Trophoblast cell (in vitro differentiated cells and primary cell): ENCODE results near the gene TFRC.
"Not testable (repeated sequence)": the region's sequence is repeated elsewhere in the genome, so short reads cannot be mapped to it uniquely, and the experiment has no call there.

Experiments used
- DNase-seq, 2 donors: peaks; one replicate each; pipeline ENCODE4 v3.0.0-alpha.2; 2016
- H2AFZ ChIP-seq: 2 replicates; pipeline ENCODE4 v1.6.1; 2013; ENCODE audit warnings: low read length, moderate library complexity, mild to moderate bottlenecking; ENCODE audit not compliant: insufficient read depth, poor library complexity
- H2AK5ac ChIP-seq: 2 replicates; pipeline ENCODE4 v1.6.1; 2013; ENCODE audit warnings: mild to moderate bottlenecking, low read length
- H2BK120ac ChIP-seq: 2 replicates; pipeline ENCODE4 v1.6.1; 2013; ENCODE audit warnings: low read length, mild to moderate bottlenecking, moderate library complexity; ENCODE audit not compliant: insufficient read depth, poor library complexity
- H2BK12ac ChIP-seq: 2 replicates; pipeline ENCODE4 v1.6.1; 2013; ENCODE audit warnings: mild to moderate bottlenecking, low read length, moderate library complexity
- H2BK5ac ChIP-seq: 2 replicates; pipeline ENCODE4 v1.6.1; 2013; ENCODE audit warnings: low read length, low read depth, moderate library complexity, mild to moderate bottlenecking; ENCODE audit not compliant: poor library complexity
- H3K14ac ChIP-seq: 2 replicates; pipeline ENCODE4 v1.6.1; 2013; ENCODE audit warnings: mild to moderate bottlenecking, low read length
- H3K18ac ChIP-seq: 2 replicates; pipeline ENCODE4 v1.6.1; 2013; ENCODE audit warnings: mild to moderate bottlenecking, low read length
- H3K23ac ChIP-seq: 2 replicates; pipeline ENCODE4 v1.6.1; 2013; ENCODE audit warnings: low read length
- H3K27ac ChIP-seq: 2 replicates; pipeline ENCODE4 v1.5.1; 2013; ENCODE audit warnings: low read depth, mild to moderate bottlenecking, inconsistent platforms, low read length, moderate library complexity
- H3K27me3 ChIP-seq: 2 replicates; pipeline ENCODE4 v1.6.1; 2013; ENCODE audit warnings: inconsistent platforms, mild to moderate bottlenecking, low read length, moderate library complexity; ENCODE audit not compliant: insufficient read depth
- H3K36me3 ChIP-seq, 2 experiments: 1 replicate in 1 of 2; 2 replicates in 1 of 2; pipeline ENCODE4 v1.6.1; 2013; ENCODE audit warnings: low read length in 2 of 2, mild to moderate bottlenecking in 2 of 2, moderate library complexity in 1 of 2; ENCODE audit not compliant: insufficient read depth in 2 of 2, control insufficient read depth in 1 of 2
- H3K4ac ChIP-seq: 2 replicates; pipeline ENCODE4 v1.6.1; 2013; ENCODE audit warnings: low read depth, mild to moderate bottlenecking, low read length, moderate library complexity
- H3K4me1 ChIP-seq, 2 experiments: 1 replicate in 1 of 2; 2 replicates in 1 of 2; pipeline ENCODE4 v1.6.1; 2013; ENCODE audit warnings: low read length in 2 of 2, mild to moderate bottlenecking in 2 of 2, moderate library complexity in 1 of 2; ENCODE audit not compliant: insufficient read depth in 2 of 2, control insufficient read depth in 1 of 2
- H3K4me2 ChIP-seq: 2 replicates; pipeline ENCODE4 v1.6.1; 2013; ENCODE audit warnings: inconsistent platforms, mild to moderate bottlenecking, low read length, moderate library complexity
- H3K4me3 ChIP-seq: 2 replicates; pipeline ENCODE4 v1.5.1; 2013; ENCODE audit warnings: mild to moderate bottlenecking, low read depth, low read length, inconsistent platforms
- H3K79me1 ChIP-seq: one replicate; pipeline ENCODE4 v1.6.1; 2013; ENCODE audit warnings: low read length
- H3K79me2 ChIP-seq: 2 replicates; pipeline ENCODE4 v1.6.1; 2013; ENCODE audit warnings: low read length, mild to moderate bottlenecking; ENCODE audit not compliant: control insufficient read depth, insufficient read depth, poor library complexity
- H3K9ac ChIP-seq: 2 replicates; pipeline ENCODE4 v1.6.1; 2013; ENCODE audit warnings: mild to moderate bottlenecking, low read length
- H3K9me3 ChIP-seq: 2 replicates; pipeline ENCODE4 v1.6.1; 2013; ENCODE audit warnings: low read depth, mild to moderate bottlenecking, control low read depth, inconsistent platforms, low read length; ENCODE audit not compliant: insufficient read depth
- H4K12ac ChIP-seq: 2 replicates; pipeline ENCODE4 v1.6.1; 2013; ENCODE audit warnings: low read depth, mild to moderate bottlenecking, low read length, moderate library complexity
- H4K8ac ChIP-seq: 2 replicates; pipeline ENCODE4 v1.6.1; 2013; ENCODE audit warnings: low read depth, mild to moderate bottlenecking, low read length, moderate library complexity
- H4K91ac ChIP-seq: one replicate; pipeline ENCODE4 v1.6.1; 2013; ENCODE audit warnings: low read depth, mild to moderate bottlenecking, low read length, moderate library complexity
- WGBS: extraction: QIAGEN DNeasy Blood & Tissue Kit; methylation state at CpG from one replicate; pipeline ENCODE4 v1.1.7; 2013; ENCODE audit warnings: missing lambda C conversion rate; ENCODE audit not compliant: insufficient read length, insufficient coverage; ENCODE audit errors: extremely low coverage; 5-methylcytosine and 5-hydroxymethylcytosine counted together

TFRC gene

DNA sequence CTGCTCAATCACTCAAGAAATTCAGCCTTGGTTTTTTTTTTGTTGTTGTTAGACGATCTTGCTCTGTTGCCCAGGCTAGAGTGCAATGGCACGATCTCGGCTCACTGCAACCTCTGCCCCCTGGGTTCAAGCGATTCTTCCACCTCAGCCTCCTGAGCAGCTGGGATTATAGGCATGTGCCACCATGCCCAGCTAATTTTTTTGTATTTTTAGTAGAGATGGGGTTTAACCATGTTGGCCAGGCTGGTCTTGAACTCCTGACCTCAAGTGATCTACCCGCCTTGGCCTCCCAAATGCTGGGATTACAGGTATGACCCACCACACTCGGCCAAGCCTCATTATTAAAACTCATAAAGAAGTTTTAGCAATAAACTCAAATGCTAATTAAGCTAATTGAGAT is 25.5 kb downstream of the TFRC start:
- not testable (repeated sequence) for H2BK120ac ChIP-seq, H4K12ac ChIP-seq, H3K79me2 ChIP-seq, H3K9me3 ChIP-seq, H4K91ac ChIP-seq, H2BK12ac ChIP-seq, H2AFZ ChIP-seq, H3K4me2 ChIP-seq, H3K27me3 ChIP-seq, H3K4me1 ChIP-seq, H3K27ac ChIP-seq, H2BK5ac ChIP-seq, DNase-seq, H3K18ac ChIP-seq, H3K14ac ChIP-seq, H3K79me1 ChIP-seq, H3K9ac ChIP-seq, H3K4ac ChIP-seq, H4K8ac ChIP-seq, H3K4me3 ChIP-seq, H2AK5ac ChIP-seq, H3K23ac ChIP-seq
- peaks cover 30 to 37% of the 10 kb centered on the region in 2 experiments for H3K36me3 ChIP-seq
- WGBS: no CpG with 5 or more reads among the region's 6 CpGs

DNA sequence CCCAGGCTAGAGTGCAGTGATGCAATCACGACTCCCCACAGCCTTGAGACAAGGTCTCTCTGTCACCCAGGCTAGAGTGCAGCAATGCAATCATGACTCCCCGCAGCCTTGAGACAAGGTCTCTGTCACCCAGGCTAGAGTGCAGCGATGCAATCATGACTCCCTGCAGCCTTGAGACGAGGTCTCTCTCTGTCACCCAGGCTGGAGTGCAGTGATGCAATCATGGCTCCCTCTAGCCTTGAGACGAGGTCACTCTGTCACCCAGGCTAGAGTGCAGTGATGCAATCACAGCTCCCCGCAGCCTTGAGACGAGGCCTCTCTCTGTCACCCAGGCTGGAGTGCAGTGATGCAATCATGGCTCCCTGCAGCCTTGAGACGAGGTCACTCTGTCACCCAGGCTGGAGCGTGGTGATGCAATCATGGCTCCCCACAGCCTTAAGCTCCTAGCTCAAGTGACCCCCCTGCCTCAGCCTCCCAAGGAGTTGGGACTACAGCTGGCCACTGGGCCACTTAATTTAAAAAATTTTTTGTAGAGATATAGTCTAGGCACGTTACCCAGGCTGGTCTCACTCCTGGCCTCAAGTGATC is 26.1 kb downstream of the TFRC start:
- Histone ChIP-seq H3K9me3 (no peaks in the 10 kb centered on the region), H2AFZ (no peak overlapping the region), H3K23ac (peak overlapping the region; percentile 62), H4K91ac (no peak overlapping the region), H3K9ac (no peak overlapping the region), H3K79me2 (no peaks in the 10 kb centered on the region), H3K27me3 (no peaks in the 10 kb centered on the region), H3K4me3 (peak overlapping the region; percentile 61), H4K8ac (no peak overlapping the region), H3K18ac (no peak overlapping the region), H2BK120ac (no peak overlapping the region), H2BK5ac (no peak overlapping the region), H3K79me1 (no peaks in the 10 kb centered on the region), H3K4me2 (no peak overlapping the region), H3K14ac (no peak overlapping the region), H3K4me1 (no peaks in the 10 kb centered on the region), H4K12ac (no peak overlapping the region), H3K27ac (no peak overlapping the region), H3K4ac (no peak overlapping the region), H2BK12ac (no peak overlapping the region), H3K36me3 (peaks cover 29 to 37% of the 10 kb centered on the region in 2 experiments), H2AK5ac (no peak overlapping the region)
- peak; percentile 37 to 43 for DNase-seq
- WGBS: no CpG with 5 or more reads among the region's 10 CpGs

DNA sequence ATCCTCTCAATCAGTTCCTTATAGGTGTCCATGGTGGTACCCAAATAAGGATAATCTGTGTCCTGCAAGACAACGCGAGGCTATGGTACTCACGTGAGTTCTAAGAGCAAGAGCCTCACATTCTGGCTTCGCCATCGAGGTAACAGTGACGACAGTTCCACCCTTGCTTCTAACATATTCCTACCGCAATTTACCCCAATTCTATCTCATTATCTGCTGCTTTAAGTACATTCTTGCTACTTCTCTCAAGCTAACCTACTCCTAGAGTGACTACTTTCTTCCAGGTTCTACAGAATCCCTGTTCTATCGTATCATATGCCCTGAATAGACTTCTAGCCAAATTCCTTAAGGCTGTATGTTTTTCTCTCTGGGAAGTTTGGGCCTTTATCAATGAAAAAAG is 26.6 kb downstream of the TFRC start:
- Histone ChIP-seq H3K36me3 (peaks cover 27 to 37% of the 10 kb centered on the region in 2 experiments), H3K23ac (no peak overlapping the region), H3K4ac (no peak overlapping the region), H3K9ac (no peak overlapping the region), H4K12ac (no peak overlapping the region), H3K4me1 (no peaks in the 10 kb centered on the region), H3K18ac (no peak overlapping the region), H2BK5ac (no peak overlapping the region), H2BK12ac (no peak overlapping the region), H3K79me1 (no peaks in the 10 kb centered on the region), H2AK5ac (no peak overlapping the region), H3K4me3 (no peak overlapping the region), H2AFZ (no peak overlapping the region), H4K91ac (no peak overlapping the region), H4K8ac (no peak overlapping the region), H3K79me2 (no peaks in the 10 kb centered on the region), H3K27ac (no peak overlapping the region), H3K4me2 (no peak overlapping the region), H3K27me3 (no peaks in the 10 kb centered on the region), H2BK120ac (no peak overlapping the region), H3K9me3 (no peaks in the 10 kb centered on the region), H3K14ac (no peak overlapping the region)
- no peak for DNase-seq
- WGBS: 100% methylated on average over 1 of the region's 8 CpGs

DNA sequence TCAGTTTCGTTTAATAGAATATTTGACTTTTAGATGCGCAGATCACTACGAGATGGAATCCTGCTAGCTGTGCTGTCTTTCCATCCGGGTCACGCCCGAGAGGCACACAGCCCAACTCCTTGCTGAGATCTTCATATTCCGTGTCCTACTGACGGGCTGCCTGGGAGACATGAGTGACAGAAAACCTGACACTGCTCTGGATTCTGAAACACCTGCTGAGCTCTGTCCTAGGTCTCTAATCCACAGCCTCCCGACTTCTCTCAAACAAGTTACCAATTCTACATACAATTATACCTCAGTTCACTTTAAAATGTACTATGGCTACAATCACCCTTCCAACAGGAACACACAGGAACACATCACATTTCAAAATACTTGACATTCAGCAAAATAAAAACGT is 27.2 kb downstream of the TFRC start:
- Histone ChIP-seq H4K91ac (no peak overlapping the region), H3K23ac (no peak overlapping the region), H3K4ac (no peak overlapping the region), H3K27me3 (no peaks in the 10 kb centered on the region), H3K4me3 (no peak overlapping the region), H3K9me3 (no peaks in the 10 kb centered on the region), H3K79me2 (no peaks in the 10 kb centered on the region), H2BK120ac (no peak overlapping the region), H3K14ac (no peak overlapping the region), H2BK12ac (no peak overlapping the region), H3K4me2 (no peak overlapping the region), H3K4me1 (no peaks in the 10 kb centered on the region), H2AFZ (no peak overlapping the region), H3K36me3 (peaks cover 27 to 39% of the 10 kb centered on the region in 2 experiments), H4K12ac (no peak overlapping the region), H3K79me1 (no peaks in the 10 kb centered on the region), H2AK5ac (no peak overlapping the region), H3K18ac (no peak overlapping the region), H3K27ac (no peak overlapping the region), H2BK5ac (no peak overlapping the region), H3K9ac (no peak overlapping the region), H4K8ac (no peak overlapping the region)
- no peak for DNase-seq
- no CpG with 5 or more reads among the region's 10 CpGs for WGBS
